ENCODE data around the gene LRRC14B.
"Not testable (repeated sequence)": the region's sequence is repeated elsewhere in the genome, so short reads cannot be mapped to it uniquely, and the experiment has no call there.

LRRC14B gene

DNA sequence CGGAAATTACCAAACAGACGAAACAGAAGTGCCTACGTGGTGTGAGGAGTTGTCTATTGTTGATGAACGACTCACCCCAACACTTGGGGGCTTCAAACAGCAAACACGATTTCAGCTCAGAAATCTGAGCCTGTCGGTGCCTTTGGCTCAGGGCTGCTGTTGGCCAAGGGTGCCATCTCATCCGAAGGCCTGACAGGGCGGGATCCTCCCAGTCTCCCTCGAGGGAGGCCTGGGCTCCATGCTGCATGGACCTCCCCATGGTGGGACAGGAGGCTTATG is 1.3 kb downstream of the LRRC14B start:
- DNase-seq (ENCODE audit: low read depth in 2 of 2) = no peak

DNA sequence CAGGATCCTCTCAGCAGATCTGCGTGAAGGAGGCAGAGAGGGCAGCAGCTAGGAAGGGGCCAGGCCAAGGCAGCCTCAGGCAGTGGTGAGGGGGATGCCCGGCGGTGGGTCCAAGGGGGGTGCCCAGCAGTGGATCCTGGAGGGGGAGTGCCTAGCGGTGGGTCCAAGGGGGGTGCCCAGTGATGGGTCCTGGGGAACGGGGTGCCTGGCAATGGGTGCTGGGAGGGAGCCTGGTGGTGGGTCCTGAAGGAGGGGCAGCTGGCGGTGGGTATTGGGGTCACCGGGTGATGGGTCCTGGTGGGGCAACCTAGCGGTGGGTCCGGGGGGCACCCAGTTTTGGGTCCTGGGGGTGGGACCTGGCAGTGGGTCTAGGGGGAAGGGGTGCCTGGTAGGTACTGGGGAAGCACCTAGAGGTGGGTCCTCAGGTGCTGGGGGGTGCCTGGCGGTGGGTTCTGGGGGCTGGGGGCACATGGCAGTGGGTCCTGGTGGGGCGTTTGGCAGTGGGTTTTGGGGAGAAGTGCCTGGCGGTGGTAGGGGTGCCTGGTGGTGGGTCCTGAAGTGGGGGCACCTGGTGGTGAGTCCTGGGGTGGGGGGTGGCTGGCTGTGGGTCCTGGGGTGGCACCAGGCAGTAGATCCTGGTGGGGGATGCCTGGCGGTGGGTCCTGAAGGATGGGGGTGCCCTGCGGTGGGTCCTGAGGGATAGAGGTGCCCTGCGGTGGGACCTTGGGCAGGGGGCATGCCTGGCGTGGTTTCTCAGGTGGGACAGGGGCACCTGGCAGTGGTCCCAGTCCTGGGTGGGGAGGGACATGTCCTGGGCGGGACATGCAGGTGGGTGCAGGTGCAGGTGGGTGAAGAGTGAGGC is 1.9 kb downstream of the LRRC14B start:
- DNase-seq (ENCODE audit: low read depth in 2 of 2) = no peak

GRCh38 chr5:194102-194501 is 2.8 kb downstream of the LRRC14B start:
- no peak for DNase-seq (ENCODE audit: low read depth in 2 of 2)

GRCh38 chr5:194603-195209 is 3.4 kb downstream of the LRRC14B start:
- no peak for DNase-seq (ENCODE audit: low read depth in 2 of 2)

- DNase-seq (ENCODE audit: low read depth in 2 of 2) = no peak
Measured at GRCh38 chr5:195401-196160, 4.3 kb downstream of the LRRC14B start.

GRCh38 chr5:196350-196749 is 5.1 kb downstream of the LRRC14B start:
- DNase-seq (ENCODE audit: low read depth in 2 of 2) = no peak

- not testable (repeated sequence) for DNase-seq (ENCODE audit: low read depth in 2 of 2)
Measured at GRCh38 chr5:197031-197430, 5.7 kb downstream of the LRRC14B start.

GRCh38 chr5:197892-198489 is 6.7 kb downstream of the LRRC14B start:
- no peak for DNase-seq (ENCODE audit: low read depth in 2 of 2)

- no peak for DNase-seq (ENCODE audit: low read depth in 2 of 2)
Measured at GRCh38 chr5:198516-199196, 7.4 kb downstream of the LRRC14B start.

DNA sequence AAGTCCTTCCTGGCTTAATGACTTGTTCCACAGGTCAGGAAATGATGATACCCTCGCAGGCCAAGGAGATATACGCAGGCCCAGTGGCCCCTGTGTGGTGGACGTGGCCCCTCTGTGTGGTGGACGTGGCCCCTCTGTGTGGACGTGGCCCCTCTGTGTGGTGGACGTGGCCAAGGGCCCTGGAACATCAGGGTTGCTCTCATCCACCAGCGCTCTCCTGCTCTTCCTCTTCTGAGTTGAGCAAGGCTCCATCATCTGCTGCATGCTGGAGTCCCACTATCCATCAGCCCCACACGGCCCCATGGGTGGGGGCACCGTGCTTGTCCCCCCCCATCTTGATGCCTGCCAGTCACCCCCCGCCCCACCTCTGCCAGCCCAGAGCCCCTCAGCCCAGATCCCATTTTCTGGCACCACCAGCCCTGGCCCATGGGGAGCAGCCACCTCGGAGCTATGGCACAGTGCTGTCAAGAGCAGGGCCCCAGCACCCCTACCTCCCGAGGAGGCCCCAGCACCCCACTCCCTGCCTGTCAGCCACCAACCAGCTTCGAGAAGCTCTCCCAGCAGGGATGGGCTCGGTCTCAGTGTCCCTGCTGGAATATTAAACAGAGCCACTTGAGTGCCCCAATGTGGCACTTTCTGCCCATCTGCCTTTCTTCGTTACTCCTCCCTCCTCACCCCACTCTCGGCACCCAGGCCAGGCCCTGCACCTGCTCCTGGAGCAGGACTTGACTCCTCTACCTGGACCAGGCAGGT is 8.1 kb downstream of the LRRC14B start:
- DNase-seq (ENCODE audit: low read depth in 2 of 2) = no peak

- no peak for DNase-seq (ENCODE audit: low read depth in 2 of 2)
Measured at GRCh38 chr5:199950-200645, 8.8 kb downstream of the LRRC14B start.

GRCh38 chr5:200985-201384 is 9.7 kb downstream of the LRRC14B start:
- DNase-seq (ENCODE audit: low read depth in 2 of 2) = no peak

DNA sequence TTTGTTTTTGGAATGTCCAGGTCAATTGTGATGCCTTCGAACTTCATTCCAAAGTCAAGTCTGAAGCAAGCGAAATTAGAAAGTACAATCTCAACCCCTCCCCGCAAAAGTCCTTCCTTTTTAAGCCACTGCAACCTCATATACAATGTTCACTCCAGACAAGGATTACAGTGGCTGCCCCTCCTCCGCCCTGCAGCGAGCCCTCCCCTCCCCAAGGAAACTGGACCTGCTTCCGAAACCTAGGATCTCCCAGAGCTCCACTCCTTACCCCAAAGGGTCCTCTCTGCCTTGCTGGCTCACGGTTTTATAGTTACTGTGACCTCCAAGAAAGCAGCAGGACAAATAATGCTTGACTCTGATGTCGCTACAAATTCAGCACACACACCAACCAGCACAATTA is 10.4 kb downstream of the LRRC14B start:
- no peak for DNase-seq (ENCODE audit: low read depth in 2 of 2)

- DNase-seq (ENCODE audit: low read depth in 2 of 2) = no peak
Measured at GRCh38 chr5:203246-203930, 12.1 kb downstream of the LRRC14B start.

DNA sequence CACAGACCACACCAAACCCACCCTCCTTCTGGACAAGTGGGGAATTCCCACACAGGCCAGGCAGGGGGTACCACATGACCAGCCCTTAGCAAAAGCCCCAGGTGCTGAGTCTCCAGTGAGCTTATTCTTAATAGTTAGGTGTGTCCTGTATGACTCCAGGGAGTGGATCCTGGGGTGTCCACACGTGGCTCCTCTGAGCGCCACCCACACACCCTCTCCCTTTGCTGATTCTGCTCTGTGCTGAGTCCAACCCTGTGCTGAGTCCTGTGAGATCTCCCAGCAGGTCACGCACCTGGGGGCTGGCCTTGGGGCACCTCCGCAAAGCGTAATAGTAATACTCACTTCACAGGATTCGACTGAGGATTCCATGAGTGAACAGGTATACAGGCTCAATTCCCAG is 12.7 kb downstream of the LRRC14B start:
- DNase-seq (ENCODE audit: low read depth in 2 of 2) = no peak

DNA sequence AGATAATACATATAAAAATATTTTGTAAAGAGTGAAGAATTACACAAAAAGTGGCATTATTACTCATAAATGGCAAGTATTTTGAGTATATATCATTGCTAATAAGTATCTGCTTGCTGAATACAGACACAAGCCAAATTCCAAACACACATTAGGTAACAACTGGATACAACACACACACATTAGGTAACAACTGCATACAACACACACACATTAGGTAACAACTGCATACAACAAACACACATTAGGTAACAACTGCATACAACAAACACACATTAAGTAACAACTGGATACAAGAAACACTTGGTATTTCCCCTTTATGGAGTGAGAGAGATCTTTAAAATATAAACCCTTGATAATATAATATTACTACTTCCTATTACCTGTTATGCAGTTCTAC is 13.2 kb downstream of the LRRC14B start:
- no peak for DNase-seq (ENCODE audit: low read depth in 2 of 2)

DNA sequence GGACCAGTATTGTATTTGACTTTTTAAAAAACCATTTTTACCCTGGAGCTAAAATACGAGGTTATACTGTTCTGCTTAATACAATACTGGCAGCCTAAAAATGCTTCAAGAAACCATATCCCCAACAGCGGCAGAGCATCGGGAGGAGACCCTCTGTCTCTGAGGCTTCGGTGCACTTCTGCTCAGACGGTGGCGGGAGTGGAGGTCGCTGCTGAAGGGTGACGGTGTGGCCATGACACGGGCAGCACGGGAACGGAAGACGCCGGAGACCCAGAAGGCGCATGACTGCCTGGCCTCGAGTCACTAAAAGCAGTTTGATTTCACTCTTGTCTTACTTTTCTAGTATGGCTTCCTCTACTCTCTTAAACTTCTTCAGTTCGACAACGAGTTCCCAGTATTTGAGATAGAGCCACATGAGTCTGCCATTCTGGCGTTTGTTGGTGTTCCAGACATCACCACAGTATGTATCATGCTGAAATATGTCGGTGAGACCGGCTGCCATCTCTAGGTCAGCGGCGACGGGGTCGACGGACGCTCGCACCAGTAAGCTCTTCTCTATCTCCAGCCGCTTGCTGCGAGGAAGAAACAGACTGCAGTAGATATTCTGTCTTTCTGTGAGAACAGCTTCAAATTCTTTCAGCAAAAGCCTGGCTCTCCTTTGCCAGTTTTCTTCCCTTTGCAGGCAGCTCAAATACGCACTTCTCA is 13.8 kb downstream of the LRRC14B start:
- DNase-seq (ENCODE audit: low read depth in 2 of 2) = no peak

DNA sequence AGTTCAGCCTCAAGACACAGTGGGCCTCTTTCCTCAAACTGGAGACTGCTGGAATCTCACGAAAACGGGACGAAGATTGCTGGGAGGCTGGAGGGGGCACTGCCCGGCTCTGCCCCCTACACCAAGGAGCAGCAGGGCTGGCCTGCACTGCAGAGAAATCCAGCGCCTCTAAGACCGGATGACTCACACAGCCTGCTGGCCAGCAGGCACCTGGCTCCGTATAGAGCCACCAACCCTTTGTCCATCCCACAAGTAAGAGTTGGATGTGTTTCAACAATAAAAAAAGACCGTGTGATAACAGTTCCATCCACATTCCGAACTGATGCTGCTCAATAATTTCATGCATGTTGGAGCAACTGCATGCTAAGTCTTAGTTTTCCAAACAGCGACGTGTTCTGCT is 15.1 kb downstream of the LRRC14B start:
- no peak for DNase-seq (ENCODE audit: low read depth in 2 of 2)

DNA sequence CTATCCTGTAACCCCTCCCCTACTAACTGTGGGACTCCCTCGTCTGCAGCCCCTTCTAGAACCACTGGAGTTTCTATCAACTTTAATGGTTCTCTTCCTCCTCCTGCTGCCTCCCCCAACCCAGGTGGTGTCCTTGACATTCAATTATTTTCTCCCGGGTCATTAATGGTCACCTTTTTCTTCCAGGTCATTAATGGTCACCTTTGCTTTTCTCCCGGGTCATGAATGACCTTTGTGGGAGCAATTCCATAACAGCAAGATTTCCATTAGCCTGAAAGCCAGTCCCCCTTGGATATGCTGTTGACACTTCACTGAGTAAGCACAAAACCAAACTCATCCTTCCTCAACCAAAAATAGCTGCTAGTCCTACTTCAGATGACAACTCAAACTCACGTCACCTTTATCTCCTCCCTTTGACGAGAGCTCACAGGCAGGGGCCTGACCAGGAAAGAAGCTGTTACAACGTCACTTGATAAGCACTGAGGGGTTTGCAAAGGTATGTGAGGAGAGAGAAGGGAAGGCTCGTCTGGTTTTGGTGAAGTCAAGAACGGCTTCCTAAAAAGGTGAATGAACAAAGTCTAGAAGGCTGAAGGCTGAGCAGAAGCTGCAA is 15.7 kb downstream of the LRRC14B start:
- DNase-seq (ENCODE audit: low read depth in 2 of 2) = no peak

All from activated CD4-positive, alpha-beta T cell treated with anti-CD3 and anti-CD28 coated beads for 24 hours (primary cell).